ENCODE data around the gene ILRUN. TPM values are rescaled to one million over a fixed set of nuclear protein-coding genes. Genes with fewer than 3 reads are reported as not detected.

The ILRUN gene
- total and polyA plus RNA-seq, 2 of the 8 experiments (the other 6 are each of a cell fraction or from before 2014, with no cell fraction given) = 39.2 to 81.2 TPM

DNA sequence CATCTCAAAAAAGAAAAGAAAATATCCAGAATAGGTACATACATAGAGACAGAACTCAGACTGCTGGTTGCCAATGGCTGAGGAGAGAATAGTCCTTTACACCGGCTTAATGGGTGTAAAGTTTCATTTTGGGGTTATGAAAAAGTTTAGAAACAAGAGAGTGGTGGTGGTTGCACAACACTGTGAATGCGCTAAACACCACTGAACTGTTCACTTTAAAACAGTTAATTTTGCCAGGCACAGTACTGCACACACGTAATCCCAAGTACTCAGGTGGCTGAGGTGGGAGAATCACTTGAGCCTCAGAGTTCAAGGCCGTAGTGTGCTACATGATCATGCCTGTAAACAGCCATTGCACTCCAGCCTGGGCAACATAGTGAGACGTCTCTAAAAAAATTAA lies 7.6 kb downstream of the ILRUN start:
- Histone ChIP-seq H3K56ac (replicated peaks; ENCODE audit: insufficient read length, low read depth, low read length) (no peak overlapping the region), H3K4ac (replicated peaks; ENCODE audit: insufficient read length, low read depth, low read length) (no peak overlapping the region), H2BK20ac (ENCODE audit: low read length) (no peak overlapping the region), H3K36me3 (ENCODE audit: control insufficient read depth in 2 of 4, insufficient read depth in 4 of 4, low read length in 3 of 4) (no peaks in the 10 kb centered on the region), H4K5ac (ENCODE audit: insufficient read length, low read depth, low read length) (no peak overlapping the region), H4K20me1 (replicated peaks in 1 of 2; ENCODE audit: control insufficient read depth in 1 of 2, insufficient read depth in 2 of 2, low read length in 2 of 2) (peaks cover 4 to 11% of the 10 kb centered on the region in 2 experiments), H3K27ac (ENCODE audit: low read depth, low read length) (no peak overlapping the region), H4K91ac (replicated peaks; ENCODE audit: insufficient read length, low read length) (no peak overlapping the region), H4K8ac (ENCODE audit: extremely low read depth, insufficient read depth, low read length) (no peak overlapping the region), H2BK15ac (ENCODE audit: low read length) (no peak overlapping the region), H3K4me1 (replicated peaks in 1 of 4; ENCODE audit: control insufficient read depth in 3 of 4, insufficient read depth in 4 of 4, low read length in 3 of 4) (no peaks in the 10 kb centered on the region), H3K79me2 (ENCODE audit: control insufficient read depth in 1 of 2, insufficient read depth in 2 of 2, low read length in 2 of 2) (peaks cover 0 to 87% of the 10 kb centered on the region in 2 experiments; a peak in 2 of 4 replicates), H3K79me1 (ENCODE audit: low read depth, low read length) (peaks cover 5% of the 10 kb centered on the region; the same call in 1 of the 2 replicates), H3K27me3 (replicated peaks in 1 of 4; ENCODE audit: control insufficient read depth in 3 of 4, extremely low read depth in 1 of 4, insufficient read depth in 3 of 4, low read length in 3 of 4) (no peaks in the 10 kb centered on the region), H3K14ac (ENCODE audit: insufficient read length) (no peak overlapping the region), H3K23me2 (ENCODE audit: low read depth, low read length) (no peaks in the 10 kb centered on the region), H3K4me3 (ENCODE audit: extremely low read depth in 1 of 4, insufficient read depth in 2 of 4, low read depth in 3 of 4, low read length in 4 of 4) (no peak overlapping the region), H2BK5ac (ENCODE audit: low read depth, low read length) (no peak overlapping the region), H2AFZ (ENCODE audit: low read length) (no peak overlapping the region), H3K23ac (ENCODE audit: insufficient read length) (no peak overlapping the region), H3K18ac (ENCODE audit: extremely low read depth, low read length) (no peak overlapping the region), H2BK120ac (replicated peaks; ENCODE audit: low read depth, low read length) (no peak overlapping the region), H3K9ac (replicated peaks in 1 of 4; ENCODE audit: extremely low read depth in 1 of 4, low read depth in 3 of 4, low read length in 3 of 4) (no peak overlapping the region), H3K9me3 (ENCODE audit: insufficient read depth in 2 of 2, low read depth in 1 of 2, low read length in 1 of 2) (no peaks in the 10 kb centered on the region), H3K4me2 (ENCODE audit: insufficient read depth in 1 of 2, low read depth in 2 of 2, low read length in 2 of 2) (no peak overlapping the region), H2AK5ac (ENCODE audit: low read depth, low read length) (no peak overlapping the region), H2BK12ac (ENCODE audit: low read depth, low read length) (no peak overlapping the region)
- no peak for FAIRE-seq
- POLR2A ChIA-PET (ENCODE audit: partially characterized antibody) = no interaction called here
- DNase-seq (ENCODE audit: low read depth in 1 of 2, low spot score in 2 of 2) = no peak
- CTCF ChIA-PET (ENCODE audit: partially characterized antibody) = no interaction called here
- 85% methylated on average over 5 of the region's 5 CpGs; no CpG with 5 or more reads in 1 of the 2 experiments for WGBS, 2 experiments (ENCODE audit: extremely low coverage in 1 of 2, insufficient coverage in 1 of 2, insufficient read length in 1 of 2, insufficient replicate concordance in 2 of 2, low coverage in 1 of 2, low lambda C conversion rate in 2 of 2, missing lambda C conversion rate in 1 of 2)
- TF ChIP-seq RFX5 (IDR thresholded peaks at IDR 0.05; ENCODE audit: borderline replicate concordance, low read depth, low read length) (no peak), MAFK (IDR thresholded peaks at IDR 0.05; ENCODE audit: low read depth, low read length) (no peak), SAP30 (IDR thresholded peaks at IDR 0.05; ENCODE audit: insufficient read depth, insufficient replicate concordance, low read length) (no peak)
